Spleen (tissue), 7 donors: ENCODE data around the gene ENTPD2.

Experiments used
- CTCF ChIP-seq, 11 experiments: fragments of 200-600 bp in 7 of 11; fragments of 450-650 bp in 4 of 11; sonication (generic) in 4 of 11; IDR thresholded peaks in 8 of 11; conservative IDR thresholded peaks in 3 of 11; 1 replicate in 7 of 11; 2 replicates in 4 of 11; pipeline versions ENCODE4 v1.4.0 to v1.8.0; 2016 to 2021; ENCODE audit warnings: antibody characterized with exemption in 11 of 11, inconsistent platforms in 4 of 11, mild to moderate bottlenecking in 1 of 11
- POLR2AphosphoS5 ChIP-seq, 3 donors: sonication (generic); formaldehyde crosslinking; IDR thresholded peaks; one replicate each; pipeline ENCODE4 v1.5.1; 2017; ENCODE audit warnings: antibody characterized with exemption in 3 of 3
- donor health status: DM: no; HTN: no; CAD: no; lungs with moderate emphysema.
- donor health status: DM: no; HTN: no; CAD: no.
- donor health status: DM: no; HTN: no; CAD: no.

- TF ChIP-seq POLR2AphosphoS5 (IDR thresholded peaks at IDR 0.05) (peak; percentile 44 to 82 (median 73)), CTCF (IDR thresholded peaks at IDR 0.05 in 8 of 11, conservative IDR thresholded peaks at IDR 0.05 in 3 of 11) (no peak)
Measured at GRCh38 chr9:137044502-137045177, 9.2 kb downstream of the ENTPD2 start.
